T47D (cell line): ENCODE measurements around the gene SORD.
"Not testable (repeated sequence)": the region's sequence is repeated elsewhere in the genome, so short reads cannot be mapped to it uniquely, and the experiment has no call there.

Experiments
- DNase-seq, 2 experiments: peaks; one replicate each; pipeline versions ENCODE4 v3.0.0 to v3.0.0-alpha.2; 2011 to 2012; ENCODE audit warnings: low read depth in 1 of 2, low spot score in 1 of 2
- JUND ChIP-seq: IDR thresholded peaks from 2 replicates; pipeline ENCODE4 v1.6.1; 2012; ENCODE audit warnings: low read depth
- in situ Hi-C: cut with HindIII; loops from 2 replicates; pipeline ENCODE4 v1.10.0; 2016; ENCODE audit warnings: low sequenced_read_pairs, low pct_unique_long_range_greater_than_20kb

The SORD gene

DNA sequence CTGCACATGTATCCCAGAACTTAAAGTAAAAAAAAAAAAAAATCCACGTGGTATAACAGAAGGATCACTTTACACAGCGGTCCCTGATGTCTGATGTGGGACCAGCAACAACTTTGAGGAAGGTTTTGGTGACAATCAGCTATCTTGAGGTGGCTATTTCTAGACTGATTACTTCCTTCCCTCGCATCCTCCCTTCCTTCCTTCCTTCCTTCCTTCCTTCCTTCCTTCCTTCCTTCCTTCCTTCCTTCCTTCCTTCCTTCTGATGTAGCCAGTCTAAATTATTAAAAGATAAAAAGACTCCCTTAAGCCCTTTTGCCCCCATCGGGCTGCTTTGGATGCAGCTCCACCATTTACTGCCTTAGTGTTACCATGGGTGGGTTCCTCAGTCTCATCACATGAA is 14.9 kb downstream of the SORD start:
- no peak for TF ChIP-seq JUND
- no peak for DNase-seq
- in situ Hi-C loops, result no loop called here

- DNase-seq, in situ Hi-C loops: not testable (repeated sequence)
These were observed 17.4 kb downstream of the SORD start for GRCh38 chr15:45040396-45040795.

GRCh38 chr15:45041538-45041937 is 18.5 kb downstream of the SORD start:
- in situ Hi-C loops, result not testable (repeated sequence)

GRCh38 chr15:45042859-45043258 is 19.9 kb downstream of the SORD start:
- DNase-seq, in situ Hi-C loops: not testable (repeated sequence)

More at GRCh38 chr15:45041538-45041937, 18.5 kb downstream of the SORD start:
- DNase-seq, result peak; percentile 17 to 43

GRCh38 chr15:45044270-45044669 is 21.3 kb downstream of the SORD start:
- in situ Hi-C loops, DNase-seq: not testable (repeated sequence)

GRCh38 chr15:45048449-45048793 is 25.4 kb downstream of the SORD start:
- in situ Hi-C loops, DNase-seq: not testable (repeated sequence)

DNA sequence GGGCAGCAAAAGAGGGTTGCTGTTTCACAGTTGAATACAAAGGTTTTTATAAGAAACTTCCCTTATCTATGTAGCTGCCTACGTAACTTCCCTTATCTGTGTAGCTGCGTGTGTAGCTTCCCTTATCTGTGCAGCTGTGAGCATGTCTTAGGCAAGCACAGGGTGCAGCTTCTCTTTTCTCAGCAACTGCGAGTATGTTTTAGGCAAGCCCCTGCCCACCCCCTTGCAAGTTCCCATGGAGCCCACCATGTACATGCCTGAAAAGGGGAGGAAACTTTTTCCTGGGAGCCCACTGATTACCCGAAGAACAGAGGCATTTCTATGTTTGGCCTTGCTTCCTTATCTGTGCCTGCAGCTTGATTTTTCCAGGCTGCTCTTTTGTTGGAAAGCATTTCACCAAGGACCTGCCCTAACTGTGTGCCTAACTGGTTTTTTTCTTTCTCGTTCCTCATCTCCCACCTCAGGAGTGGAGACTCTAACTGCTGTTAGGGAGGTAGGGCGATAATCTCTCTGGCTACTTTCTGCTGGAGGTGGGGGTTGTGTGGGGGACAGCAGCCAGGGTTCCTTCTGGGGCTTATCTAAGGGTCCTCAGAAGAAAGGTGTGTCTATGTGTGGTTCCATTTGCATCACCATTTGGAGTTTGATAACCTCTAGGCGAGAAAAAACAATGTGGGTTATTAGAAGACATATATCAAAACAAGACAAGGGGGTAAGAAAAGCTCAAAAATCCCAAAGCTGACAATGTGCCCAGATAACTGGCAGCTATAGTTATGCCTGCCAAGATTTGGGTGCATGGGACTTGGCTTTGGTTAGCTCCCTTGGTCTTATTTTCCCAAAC is 26.0 kb downstream of the SORD start:
- DNase-seq, result no peak
- in situ Hi-C loops, result no loop called here
- no peak for TF ChIP-seq JUND

DNA sequence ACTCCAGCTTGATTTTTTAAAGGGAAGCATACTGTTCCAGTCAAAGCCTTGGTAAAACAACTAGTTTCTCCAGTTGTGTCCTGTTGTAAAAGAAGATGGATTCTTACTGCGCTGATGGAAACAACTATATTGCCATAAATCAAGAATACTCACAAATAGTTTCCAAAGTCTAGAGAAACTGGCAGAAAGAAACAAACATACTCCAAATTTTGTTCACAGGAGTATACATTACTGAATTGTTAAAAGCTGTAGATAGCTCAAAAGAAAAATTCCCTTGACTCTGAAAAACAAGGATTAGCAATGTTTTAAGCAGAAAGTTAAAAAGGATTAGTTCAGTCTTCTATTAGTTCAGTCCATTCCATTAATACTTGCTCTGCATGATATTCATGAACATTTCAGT is 27.6 kb downstream of the SORD start:
- in situ Hi-C loops, result no loop called here
- TF ChIP-seq JUND, result no peak

DNA sequence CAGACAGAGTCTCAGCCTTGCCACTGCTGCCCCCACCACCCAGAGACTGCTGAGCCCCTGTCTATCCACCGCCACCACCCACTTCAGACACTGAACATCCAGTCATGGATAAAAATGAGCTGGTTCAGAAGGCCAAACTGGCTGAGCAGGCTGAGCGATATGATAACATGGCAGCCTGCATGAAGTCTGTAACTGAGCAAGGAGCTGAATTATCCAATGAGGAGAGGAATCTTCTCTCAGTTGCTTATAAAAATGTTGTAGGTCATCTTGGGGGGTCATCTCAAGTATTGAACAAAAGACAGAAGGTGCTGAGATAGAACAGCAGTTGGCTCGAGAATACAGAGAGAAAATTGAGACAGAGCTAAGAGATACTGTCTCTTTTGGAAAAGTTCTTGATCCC is 29.7 kb downstream of the SORD start:
- in situ Hi-C loops, result not testable (repeated sequence)

More for the DNA sequence above, 27.6 kb downstream of the SORD start:
- DNase-seq, result no peak

GRCh38 chr15:45058690-45059675 is 36.0 kb downstream of the SORD start:
- in situ Hi-C loops, DNase-seq: not testable (repeated sequence)

More for the DNA sequence above, 29.7 kb downstream of the SORD start:
- DNase-seq, result not testable (repeated sequence)

DNA sequence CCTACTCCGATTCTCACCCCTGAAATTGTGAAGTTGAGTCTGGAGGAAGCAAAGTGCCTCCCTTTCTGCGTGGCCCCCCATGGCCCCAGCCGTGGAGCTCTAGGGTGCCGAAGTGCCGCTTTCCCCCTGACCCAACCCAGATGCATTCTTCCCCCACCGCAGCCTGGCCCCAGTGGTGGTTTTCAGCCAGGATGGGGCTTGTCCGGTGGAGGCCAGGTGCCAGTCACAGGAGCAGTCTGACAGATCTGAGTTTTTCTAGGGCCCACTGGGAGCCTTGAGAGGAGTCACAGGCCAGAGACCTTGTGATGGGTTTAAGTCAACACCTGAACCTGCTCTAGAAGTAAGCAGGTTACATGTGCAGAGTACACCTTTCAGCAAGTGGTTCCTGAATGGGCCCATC is 39.3 kb downstream of the SORD start:
- DNase-seq, in situ Hi-C loops: not testable (repeated sequence)

GRCh38 chr15:45064386-45064785 is 41.4 kb downstream of the SORD start:
- in situ Hi-C loops, result no loop called here
- no peak for TF ChIP-seq JUND
- no peak for DNase-seq

DNA sequence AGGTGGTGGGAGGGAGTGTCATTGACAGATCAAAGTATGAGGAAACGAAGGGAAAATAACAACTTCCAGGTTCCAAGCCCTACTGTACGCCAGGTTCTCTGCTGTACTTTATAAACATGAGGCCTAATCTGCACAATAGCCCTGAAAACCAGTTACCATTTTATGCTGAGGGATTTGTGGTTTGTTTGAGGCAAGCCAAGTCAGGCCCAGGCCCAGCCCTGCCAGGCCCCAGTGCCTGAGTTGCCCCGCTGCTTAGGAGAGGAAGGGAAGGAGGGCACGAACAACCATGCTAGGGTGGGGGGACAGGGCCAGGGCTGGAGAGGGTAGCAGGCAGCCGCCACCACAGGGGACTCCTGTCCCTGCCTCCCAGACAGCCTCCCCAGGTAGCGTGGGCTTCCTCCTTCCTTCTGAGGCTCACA is 47.0 kb downstream of the SORD start:
- DNase-seq, in situ Hi-C loops: not testable (repeated sequence)

GRCh38 chr15:45073602-45074001 is 50.6 kb downstream of the SORD start:
- DNase-seq, in situ Hi-C loops: not testable (repeated sequence)

- DNase-seq, in situ Hi-C loops: not testable (repeated sequence)
These were observed 52.7 kb downstream of the SORD start for GRCh38 chr15:45075440-45076320.

DNA sequence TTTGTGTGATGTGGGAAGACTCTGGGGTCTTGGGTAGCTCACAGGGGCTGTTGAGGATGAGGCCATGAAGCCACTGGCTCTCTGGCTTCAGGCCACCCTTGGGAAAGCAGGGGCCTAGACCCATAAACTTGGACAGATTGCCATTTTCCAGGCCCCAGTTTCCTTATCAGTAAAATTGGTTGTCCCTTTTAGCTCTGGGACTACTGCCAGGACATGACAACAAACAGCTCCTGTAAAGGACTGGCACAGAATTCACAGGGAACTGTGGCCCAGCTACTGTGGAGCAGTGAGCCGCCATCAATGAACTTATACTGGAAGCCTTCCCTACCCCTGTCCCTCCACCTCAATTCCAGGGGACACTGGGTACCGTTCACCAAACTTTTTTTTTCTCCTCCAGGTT is 54.4 kb downstream of the SORD start:
- in situ Hi-C loops, DNase-seq: not testable (repeated sequence)

DNA sequence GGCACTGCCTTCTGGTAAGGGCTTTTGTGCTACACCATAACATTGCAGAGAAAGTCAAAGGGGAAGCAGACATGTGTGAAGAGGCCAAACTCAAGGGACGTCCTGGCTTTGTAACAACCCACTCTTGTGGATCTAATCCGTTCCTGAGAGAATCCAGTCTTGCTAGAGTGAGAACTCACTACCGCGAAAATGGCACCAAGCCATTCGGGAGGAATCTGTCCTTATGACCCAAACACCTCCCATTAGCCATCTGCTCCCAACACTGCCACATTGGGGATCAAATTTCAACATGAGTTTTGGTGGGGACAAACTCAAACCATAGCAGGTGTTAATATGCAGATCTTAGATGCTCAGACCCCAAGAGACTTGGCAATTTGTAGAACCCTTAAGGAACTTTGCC is 56.2 kb downstream of the SORD start:
- in situ Hi-C loops, DNase-seq: not testable (repeated sequence)
